ENCODE measurements around the gene PRX.
"Not testable (repeated sequence)": the region's sequence is repeated elsewhere in the genome, so short reads cannot be mapped to it uniquely, and the experiment has no call there.

The PRX gene

DNA sequence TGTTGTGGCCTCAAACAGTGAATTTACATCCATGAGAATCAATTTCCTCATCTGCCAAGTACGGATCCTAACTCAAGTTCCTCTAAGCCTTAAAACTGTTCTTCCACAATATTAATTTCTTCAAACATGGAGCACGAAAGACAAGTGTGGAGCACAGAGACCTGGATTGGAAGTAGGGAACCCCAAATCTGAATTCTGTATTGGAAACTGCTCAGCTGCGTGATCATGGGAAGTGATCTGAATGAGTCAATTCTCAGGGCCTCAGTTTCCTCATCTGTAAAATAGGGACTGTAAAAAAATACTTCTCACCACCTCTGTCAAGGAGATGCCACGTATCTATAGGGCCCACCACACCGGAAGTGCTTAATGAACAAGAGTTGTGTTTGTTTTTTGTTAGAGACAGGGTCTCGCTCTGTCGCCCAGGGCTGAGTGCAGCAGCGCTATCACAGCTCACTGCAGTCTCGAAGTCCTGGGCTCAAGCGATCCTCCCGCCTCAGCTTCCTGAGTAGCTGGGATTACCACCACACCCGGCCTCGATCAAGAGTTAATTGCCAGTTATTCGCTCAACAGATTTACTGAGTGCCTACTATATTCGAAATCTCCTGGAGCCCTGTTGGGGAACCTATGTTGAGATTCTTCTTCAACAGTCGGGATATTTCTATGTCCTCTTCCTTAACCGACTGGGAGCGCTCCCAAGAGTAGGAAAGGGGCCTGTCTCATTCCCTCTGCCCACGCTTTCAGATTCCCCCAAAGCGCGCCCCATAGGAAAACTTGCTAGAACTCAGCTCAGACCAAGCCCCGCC, 29.4 kb upstream of the PRX start:
- no peak for DNase-seq

DNA sequence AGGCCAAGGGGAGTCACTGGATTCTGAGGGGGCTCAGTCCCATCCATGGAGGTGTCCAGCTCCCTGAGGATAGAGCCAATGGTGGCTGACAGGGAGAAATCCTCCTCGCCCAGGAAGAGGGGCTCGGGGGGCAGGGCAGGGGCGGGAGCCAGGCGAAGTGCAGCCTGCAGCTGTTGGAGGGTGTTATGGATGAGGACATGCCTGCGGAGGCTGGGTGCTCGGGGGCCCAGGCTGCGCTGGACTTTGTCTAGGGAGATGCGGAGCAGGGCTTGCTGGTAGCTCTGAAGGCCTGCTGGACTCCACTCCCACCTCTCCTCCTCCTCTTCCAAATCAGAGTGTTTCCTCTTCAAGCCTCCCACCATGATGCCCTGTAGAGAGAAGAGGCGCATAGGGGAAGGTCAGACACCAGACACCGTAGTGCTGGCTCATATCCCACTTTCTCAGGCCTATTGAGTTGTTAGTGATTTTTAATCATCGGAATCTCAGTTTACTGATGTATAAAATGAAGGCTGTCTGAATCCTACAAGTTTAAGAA, 28.6 kb upstream of the PRX start:
- no peak for DNase-seq

DNA sequence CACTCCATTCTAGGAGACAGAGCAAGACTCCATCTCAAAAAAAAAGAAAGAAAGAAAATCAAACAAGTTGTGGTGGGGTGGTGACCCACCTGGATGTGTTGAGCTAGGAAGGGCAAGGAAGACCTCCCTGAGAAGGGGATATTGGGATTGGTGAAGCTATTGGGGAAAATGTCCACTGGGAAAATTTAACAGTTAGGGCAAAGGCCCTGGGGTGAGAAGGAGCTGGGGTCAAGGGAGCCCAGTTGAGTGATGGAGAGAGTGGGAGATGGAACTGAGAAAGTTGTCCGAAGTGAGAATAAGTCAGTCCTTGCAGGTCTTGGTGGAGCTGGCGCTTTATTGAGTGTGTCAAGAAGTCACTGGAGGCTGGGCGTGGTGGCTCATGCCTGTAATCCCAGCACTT, 25.1 kb upstream of the PRX start:
- no peak for DNase-seq

DNA sequence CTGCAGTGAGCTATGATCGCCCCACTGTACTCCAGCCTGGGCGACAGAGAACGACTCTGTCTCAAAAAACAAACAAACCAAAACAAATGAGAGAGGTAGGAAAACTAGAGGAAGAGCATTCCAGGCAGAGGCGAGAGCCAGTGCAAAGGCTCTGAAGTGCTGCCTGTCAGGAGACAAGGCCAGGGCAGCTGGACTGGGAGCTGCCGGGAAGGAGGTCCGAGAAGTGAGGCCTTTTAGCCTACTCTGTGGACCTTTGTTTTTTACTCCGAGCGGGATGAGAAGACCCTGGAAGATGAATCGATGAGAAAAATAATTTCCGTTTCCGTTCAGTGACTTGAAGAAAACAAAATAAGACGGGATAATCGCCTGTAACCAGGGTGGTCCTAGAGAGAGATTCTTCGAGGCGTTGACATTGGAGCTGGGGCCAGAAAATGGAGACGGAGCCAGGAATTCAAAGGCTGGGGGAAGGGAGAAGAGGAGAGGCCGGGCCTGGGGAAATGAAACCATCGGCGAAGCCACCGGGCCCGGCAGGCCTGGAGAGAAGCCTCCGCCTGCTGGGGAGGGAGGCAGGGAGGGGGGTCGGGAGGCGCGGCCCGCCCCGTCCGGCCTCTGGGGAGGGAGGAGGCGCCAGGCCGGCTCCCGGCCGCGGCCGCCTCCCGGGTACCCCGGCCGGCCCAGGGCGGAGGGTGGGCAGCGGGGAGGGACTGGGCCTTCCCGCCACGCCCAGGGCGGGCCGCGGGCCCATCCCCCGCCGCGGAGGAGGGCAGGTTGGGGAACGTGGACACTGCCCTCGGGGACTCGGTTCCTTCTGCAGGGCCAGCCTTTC, 20.4 kb upstream of the PRX start:
- DNase-seq: peak in 54 of 56 donors; percentile 19 to 87 (median 70)

DNA sequence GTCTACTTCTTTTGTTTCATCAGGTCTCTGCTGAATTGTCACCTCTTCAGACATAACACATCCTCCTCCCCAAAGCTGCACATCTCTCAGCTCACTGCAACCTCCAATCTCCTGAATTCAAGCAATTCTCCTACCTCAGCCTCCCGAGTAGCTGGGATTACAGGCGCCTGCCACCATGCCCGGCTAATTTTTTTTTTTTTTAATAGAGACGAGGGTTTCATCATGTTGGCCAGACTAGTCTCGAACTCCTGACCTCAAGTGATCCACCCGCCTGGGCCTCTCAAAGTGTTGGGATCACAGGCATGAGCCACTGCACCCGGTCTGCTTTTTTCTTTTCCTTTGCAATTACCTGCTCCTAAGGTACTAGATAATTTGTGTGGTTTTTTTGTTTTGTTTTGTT, 19.6 kb upstream of the PRX start:
- DNase-seq: not testable (repeated sequence)

DNA sequence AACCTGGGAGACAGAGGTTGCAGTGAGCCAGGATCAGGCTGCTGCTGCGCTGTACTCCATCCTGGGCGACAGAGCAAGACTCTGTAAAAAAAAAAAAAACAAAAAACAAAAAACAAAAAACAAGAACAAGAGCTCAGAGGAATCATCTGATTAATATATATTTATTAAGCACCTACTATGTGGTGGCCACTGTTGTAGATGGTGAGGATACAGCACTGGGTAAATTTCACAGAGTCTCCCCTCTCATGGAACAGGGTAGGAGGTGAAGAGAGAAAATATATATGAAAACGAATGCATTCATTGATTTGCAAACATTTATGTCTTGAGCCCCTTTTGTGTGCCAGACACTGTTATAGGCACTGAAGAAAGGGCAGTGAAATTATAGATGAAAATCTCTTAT, 18.5 kb upstream of the PRX start:
- no peak for DNase-seq

DNA sequence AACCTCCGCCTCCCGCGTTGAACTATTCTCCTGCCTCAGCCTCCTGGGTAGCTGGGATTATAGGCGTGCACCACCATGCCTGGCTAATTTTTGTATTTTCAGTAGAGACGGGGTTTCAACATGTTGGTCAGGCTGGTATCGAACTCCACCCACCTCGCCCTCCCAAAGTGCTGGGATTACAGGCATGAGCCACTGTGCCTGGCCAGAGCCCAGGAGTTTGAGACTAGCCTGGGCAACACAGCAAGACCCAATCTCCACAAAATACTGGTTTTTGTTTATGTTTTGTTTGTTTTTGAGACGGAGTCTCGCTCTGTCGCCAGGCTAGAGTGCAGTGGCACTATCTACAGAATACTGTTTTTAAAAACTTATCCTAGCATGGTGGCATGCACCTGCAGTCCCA, 17.1 kb upstream of the PRX start:
- DNase-seq: not testable (repeated sequence)

DNA sequence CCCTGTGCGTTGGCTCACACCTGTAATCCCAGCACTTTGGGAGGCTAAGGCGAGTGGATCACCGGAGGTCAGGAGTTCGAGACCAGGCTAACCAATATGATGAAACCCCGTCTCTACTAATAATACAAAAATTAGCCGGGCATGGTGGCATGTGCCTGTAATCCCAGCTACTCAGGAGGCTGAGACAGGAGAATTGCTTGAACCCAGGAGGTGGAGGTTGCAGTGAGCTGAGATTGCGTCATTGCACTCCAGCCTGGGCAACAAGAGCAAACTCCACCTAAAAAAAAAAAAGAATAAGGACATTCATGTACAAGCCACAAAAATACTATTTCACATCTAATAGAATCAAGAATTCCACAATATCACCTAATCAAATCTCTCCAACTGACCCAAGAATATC, 15.0 kb upstream of the PRX start:
- not testable (repeated sequence) for DNase-seq

DNA sequence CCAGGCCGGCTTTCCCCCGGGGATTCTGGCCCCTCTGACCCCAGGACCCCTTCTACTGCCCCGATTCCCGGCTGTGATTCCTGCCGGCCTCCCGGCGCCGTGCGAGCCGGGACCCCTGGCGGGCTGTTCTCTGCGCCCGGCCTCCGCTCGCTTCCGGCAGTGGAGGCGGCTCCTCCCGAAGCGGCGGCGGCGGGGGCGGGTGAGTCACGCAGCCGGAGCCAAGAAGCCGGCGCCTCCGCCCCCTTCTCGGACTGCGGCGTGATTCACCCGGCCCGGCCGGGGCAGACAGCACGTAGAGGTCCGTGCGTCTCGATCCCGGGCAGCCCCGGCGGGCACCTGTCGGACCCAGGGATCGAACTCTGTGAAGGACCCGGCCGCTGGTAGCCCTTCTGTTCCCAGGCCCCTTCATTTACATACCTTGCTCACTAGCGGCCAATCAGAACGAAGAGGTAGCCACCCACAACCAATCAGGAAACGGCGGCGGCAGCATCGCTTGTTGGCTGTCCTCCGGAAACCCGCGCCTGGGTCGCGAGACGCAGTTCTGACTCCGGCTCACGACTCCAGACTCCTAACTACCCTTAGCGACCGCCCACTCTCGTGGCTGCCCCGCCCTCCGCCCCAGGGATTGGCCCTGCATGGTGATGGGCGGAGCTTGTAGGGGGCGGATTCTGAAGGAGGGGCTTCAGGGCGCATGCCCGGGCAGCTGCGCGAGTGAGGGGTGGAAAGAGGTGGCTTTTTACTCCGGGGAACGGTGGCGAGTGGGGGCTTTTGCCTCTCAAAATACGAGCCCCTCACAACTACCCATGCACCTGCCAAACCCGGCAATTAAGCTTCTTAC, 12.5 kb upstream of the PRX start, which contains the start of gene SERTAD1:
Gene SERTAD1 (minus strand): TSS at position 543 of the 838 bp plus-strand sequence. CDS start 2,446 bp downstream, outside the sequence.
- peak; percentile 96 to 100 (median 100) for DNase-seq

DNA sequence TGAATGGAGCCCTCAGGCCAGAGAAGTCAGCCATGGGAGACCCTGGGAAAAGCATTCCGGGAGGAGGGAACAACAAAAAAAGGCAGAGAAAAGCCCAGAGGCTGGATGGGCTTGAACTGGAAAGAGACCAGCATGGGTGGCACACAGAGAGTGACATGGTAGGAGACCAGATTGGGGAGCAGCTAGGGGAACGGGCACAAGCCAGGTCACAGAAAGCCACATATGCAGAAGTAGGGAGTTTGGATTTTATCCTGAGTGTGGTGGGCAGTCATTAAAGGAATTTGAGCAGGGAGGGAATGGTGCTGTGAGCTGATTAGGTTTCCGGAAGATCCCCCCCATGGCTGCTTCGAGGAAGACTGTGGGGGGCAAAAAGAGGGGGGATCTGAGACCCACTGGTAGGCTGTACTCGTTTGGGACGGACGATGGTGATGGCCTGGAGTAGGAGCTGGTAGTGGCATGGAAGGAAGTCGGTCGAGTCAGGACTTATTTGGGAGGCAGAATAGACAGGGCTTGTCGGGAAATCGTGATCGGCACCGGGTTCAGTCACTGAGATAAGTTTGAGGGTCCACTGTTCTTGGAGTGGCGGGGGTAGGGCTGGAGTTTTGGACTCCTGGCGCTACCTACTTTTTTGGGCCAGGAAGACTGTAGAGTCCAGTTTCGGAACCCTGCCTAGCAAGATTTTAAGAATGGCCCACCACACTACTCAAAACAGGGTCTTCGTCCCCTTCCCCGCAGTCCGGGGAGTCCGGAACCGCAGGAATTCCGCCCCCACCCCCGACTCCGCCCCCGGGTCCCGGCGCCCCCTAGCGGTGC, 11.7 kb upstream of the PRX start:
- DNase-seq: peak in 11 of 56 donors; percentile 17 to 69 (median 49)

DNA sequence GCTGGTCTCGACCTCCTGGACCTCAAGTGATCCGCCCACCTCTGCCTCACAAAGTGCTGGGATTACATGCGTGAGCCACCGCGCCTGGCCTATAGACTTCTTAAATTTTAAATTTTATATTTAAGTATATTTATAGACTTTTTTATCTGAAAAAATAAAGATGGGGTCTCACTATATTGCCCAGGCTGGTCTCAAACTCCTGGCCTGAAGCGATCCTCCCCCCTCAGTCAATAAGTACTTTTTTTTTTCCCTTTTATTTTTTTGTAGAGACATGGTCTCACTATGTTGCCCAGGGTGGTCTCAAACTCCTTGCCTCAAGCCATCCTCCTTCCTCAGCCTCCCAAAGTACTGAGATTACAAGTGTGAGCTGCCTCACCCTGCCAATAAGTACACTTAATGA, 10.8 kb upstream of the PRX start:
- DNase-seq: no peak

DNA sequence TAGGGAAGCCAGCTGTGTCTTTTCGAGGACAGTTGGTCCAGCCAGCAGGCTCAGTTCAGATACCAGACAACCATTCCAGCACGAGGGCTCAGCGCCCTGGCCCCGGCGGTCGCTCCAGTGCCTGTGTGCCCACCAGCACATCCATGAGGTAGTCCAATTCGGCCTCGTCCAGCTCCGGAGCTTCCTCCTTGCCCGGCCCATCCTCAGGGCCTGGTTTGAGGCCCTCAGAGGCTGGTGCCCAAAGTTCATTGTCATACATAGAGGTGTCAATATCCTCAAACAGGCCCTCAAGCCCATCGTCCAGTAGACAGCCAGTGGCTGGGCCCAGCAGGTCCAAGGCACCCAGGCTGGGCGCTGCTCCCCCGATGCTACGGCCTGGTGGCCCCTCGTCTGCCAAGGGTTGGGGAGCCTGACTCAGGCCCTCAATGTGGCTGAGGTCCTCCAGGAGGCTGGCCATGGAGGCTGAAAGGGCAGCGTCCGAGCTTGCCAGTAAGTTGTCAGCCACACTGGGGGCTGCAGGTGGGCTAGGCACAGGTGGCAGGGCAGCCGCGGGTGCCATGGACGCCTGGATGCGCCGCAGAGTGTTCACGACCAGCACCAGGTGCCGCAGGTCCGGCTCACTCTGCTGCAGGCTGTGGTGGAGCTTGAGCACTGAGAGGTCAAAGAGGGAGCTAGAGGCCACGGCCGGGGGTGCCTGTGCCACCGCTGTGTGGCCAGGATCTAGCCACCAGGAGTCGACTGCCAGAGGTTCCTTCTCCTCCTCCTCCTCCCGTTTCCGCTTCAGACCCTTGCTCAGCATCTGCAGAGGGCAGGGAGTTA, 9.8 kb upstream of the PRX start:
- DNase-seq: no peak

DNA sequence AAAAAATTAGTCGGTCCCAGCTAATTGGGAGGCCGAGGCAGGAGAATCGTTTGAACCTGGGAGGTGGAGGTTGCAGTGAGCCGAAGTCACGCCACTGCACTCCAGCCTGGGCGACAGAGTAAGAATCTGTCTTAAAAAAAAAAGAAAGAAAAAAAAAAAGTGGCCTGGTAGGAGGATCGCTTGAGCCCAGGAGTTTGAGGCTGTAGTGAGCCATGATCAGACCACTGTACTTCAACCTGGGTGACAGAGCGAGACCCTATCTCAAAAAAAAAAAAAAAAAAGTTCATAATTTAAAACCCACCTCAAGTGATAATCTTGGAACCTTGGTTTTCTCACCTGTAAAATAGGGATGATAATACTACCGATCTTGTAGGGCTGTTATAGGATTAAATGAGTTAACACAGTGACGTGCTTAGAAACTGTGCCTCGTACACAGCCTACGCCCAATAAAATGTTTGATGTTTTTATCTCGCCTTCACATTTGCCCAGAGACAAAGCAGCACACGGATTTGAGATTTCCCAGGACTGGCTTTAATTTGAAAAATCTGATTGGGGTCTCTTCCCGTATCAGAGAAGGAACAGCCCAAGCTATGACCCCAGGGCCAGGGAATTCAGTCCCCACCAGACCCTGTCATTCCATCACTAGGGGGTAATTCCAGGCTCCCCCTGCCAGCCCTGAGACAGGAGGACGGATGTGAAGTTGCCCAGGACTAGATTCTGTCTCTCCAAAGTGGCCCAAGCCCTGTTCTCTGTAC, 9.0 kb upstream of the PRX start:
- DNase-seq: no peak

DNA sequence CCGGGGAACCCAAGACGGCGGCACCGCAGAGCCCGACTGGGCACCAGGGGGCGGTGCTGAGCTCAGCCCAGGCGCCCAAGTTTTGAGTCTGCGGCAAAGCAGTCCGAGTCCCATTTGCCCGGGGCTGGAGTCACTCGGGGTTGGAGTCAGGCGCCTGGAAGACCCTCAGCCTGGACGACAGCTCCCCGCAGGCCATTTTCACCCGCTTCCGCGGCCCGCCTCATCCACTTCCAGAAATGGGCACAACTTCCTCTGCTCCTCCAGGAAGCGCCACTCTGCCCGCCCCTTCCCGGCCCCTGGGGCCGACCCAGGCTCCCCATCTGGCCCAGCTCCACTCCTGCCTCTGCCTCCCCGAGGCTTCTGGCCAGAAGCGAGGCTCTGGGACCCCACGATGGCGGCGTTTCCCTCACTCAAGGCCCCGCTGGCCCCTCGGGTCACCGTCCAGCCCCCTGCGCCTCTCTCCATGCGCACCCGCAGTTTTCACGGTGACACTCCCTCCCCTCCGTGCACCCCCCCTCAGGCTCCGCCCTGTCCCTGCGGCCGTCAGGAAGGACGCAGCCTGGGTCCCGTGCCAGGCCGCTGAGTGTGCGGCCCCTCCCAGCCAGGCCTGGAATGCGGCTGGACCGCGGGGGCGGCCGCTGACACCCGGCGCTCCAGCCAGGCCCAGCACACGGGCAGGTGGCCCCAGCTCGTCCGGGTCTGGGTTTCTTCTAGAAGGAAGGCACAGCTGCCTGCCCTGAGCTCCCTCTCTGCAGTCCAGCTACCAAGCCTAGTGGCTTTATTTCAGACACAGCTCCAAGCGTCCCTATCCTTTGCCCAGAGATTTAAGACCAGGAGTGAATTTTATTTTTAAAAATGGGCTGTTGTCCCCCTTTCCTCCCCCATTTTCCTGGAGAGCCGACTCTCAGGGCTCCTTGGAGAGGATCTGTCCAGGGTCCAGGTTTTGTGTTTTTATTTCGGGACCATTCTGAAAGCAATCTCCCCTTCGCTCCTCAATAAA, 7.9 kb upstream of the PRX start:
- DNase-seq: peak in 55 of 56 donors; percentile 31 to 96 (median 85)

DNA sequence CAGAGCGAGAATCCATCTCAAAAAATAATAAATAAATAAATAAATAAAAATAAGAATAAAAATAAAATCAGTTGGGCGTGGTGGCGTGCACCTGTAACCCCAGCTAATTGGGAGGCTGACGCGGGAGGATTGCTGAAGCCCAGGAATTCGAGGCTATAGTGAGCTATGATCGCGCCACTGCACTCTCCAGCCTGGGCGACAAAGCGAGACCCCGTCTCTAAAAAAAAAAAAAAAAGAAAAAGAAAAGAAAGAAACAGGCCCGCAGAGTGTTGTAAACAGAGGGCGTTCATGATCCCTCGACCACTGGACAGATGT, 7.2 kb upstream of the PRX start:
- DNase-seq: no peak

DNA sequence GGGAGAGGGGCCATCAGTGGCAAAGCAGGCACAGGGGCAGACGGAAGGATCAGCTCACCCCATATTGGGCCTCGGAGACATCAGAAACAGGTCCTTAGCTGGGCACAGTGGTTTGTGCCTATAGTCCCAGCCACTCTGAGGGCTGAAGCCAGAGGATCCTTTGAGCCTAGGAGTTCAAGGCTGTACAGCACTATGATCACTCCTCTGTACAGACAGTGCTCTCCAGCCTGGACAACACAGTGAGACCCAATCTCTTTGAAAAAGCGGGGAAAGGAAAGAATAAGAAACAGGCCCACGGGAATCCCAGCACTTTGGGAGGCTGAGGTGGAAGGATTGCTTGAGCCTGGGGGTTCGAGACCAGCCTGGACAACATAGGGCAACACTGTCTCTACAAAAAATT, 6.6 kb upstream of the PRX start:
- no peak for DNase-seq

DNA sequence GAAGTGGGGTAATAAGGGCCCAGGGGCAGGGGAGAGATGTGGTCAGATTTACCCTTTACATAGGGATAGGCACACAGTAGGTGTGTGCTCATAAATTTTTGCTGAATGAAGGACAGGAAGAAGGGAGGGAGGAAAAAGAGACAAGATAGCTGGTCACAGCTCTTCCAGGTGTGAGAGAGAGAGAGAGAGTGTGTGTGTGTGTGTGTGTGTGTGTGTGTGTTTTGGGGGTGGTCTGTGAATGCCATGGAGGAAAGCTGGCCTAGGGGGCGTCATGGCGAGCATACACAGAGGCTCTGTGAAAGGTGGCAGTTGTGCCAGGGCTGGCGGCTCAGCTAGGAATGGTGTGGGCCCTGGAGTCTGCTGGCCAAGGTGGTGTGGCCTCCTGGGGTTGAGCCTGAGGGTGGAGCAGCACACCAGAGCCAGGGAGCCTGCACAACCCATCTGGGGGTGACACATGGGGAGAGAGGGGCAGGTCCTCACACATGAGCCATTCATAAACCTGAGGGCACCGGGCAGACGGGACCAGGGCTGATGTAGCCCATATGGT, 6.0 kb upstream of the PRX start:
- DNase-seq: no peak

All from nucleus accumbens (tissue), 56 donors.